Measurements from ENCODE around the gene LDAH.
"Not testable (repeated sequence)": the region's sequence is repeated elsewhere in the genome, so short reads cannot be mapped to it uniquely, and the experiment has no call there.

Gene LDAH

GRCh38 chr2:20723543-20723942 lies 99.4 kb downstream of the LDAH start:
- no peak for DNase-seq (ENCODE audit: low spot score)

- DNase-seq (ENCODE audit: low spot score) = no peak
Observed at GRCh38 chr2:20722592-20723240, 100.2 kb downstream of the LDAH start.

GRCh38 chr2:20717641-20718040 lies 105.3 kb downstream of the LDAH start:
- no peak for DNase-seq (ENCODE audit: low spot score)

GRCh38 chr2:20716164-20716563 lies 106.7 kb downstream of the LDAH start:
- not testable (repeated sequence) for DNase-seq (ENCODE audit: low spot score)

GRCh38 chr2:20714412-20714811 lies 108.5 kb downstream of the LDAH start:
- DNase-seq (ENCODE audit: low spot score) = not testable (repeated sequence)

- not testable (repeated sequence) for DNase-seq (ENCODE audit: low spot score)
Observed at GRCh38 chr2:20713585-20713984, 109.3 kb downstream of the LDAH start.

- not testable (repeated sequence) for DNase-seq (ENCODE audit: low spot score)
Observed at GRCh38 chr2:20711641-20712040, 111.3 kb downstream of the LDAH start.

- DNase-seq (ENCODE audit: low spot score) = no peak
Observed at GRCh38 chr2:20707601-20708000, 115.3 kb downstream of the LDAH start.

- no peak for DNase-seq (ENCODE audit: low spot score)
Observed at GRCh38 chr2:20706786-20707185, 116.1 kb downstream of the LDAH start.

- no peak for DNase-seq (ENCODE audit: low spot score)
Observed at GRCh38 chr2:20706217-20706616, 116.7 kb downstream of the LDAH start.

- DNase-seq (ENCODE audit: low spot score) = no peak
Observed at GRCh38 chr2:20704886-20705285, 118.0 kb downstream of the LDAH start.

- DNase-seq (ENCODE audit: low spot score) = no peak
Observed at GRCh38 chr2:20702563-20702962, 120.3 kb downstream of the LDAH start.

- DNase-seq (ENCODE audit: low spot score) = no peak
Observed at GRCh38 chr2:20698916-20699613, 123.8 kb downstream of the LDAH start.

- DNase-seq (ENCODE audit: low spot score) = no peak
Observed at GRCh38 chr2:20697322-20697934, 125.5 kb downstream of the LDAH start.

GRCh38 chr2:20696366-20696765 lies 126.5 kb downstream of the LDAH start:
- DNase-seq (ENCODE audit: low spot score) = no peak

GRCh38 chr2:20693317-20693716 lies 129.6 kb downstream of the LDAH start:
- no peak for DNase-seq (ENCODE audit: low spot score)

GRCh38 chr2:20692081-20692480 lies 130.8 kb downstream of the LDAH start:
- no peak for DNase-seq (ENCODE audit: low spot score)

GRCh38 chr2:20691076-20691734 lies 131.7 kb downstream of the LDAH start:
- DNase-seq (ENCODE audit: low spot score) = no peak

GRCh38 chr2:20689428-20690264 lies 133.3 kb downstream of the LDAH start:
- no peak for DNase-seq (ENCODE audit: low spot score)

- no peak for DNase-seq (ENCODE audit: low spot score)
Observed at GRCh38 chr2:20687260-20687832, 135.6 kb downstream of the LDAH start.

GRCh38 chr2:20684581-20685063 lies 138.3 kb downstream of the LDAH start:
- no peak for DNase-seq (ENCODE audit: low spot score)

Measured in D341Med (cell line).